Activated CD4-positive, alpha-beta T cell treated with anti-CD3 and anti-CD28 coated beads, Interleukin-2, amount 50 U/mL, for 24 hours (primary cell): ENCODE data around the gene VDR.
"Not testable (repeated sequence)": the region's sequence is repeated elsewhere in the genome, so short reads cannot be mapped to it uniquely, and the experiment has no call there.

Experiments
- DNase-seq, 2 donors: peaks; one replicate each; pipeline ENCODE4 v3.0.0-alpha.2; 2020; ENCODE audit warnings: low read depth in 1 of 2, low spot score in 1 of 2

VDR gene

DNA sequence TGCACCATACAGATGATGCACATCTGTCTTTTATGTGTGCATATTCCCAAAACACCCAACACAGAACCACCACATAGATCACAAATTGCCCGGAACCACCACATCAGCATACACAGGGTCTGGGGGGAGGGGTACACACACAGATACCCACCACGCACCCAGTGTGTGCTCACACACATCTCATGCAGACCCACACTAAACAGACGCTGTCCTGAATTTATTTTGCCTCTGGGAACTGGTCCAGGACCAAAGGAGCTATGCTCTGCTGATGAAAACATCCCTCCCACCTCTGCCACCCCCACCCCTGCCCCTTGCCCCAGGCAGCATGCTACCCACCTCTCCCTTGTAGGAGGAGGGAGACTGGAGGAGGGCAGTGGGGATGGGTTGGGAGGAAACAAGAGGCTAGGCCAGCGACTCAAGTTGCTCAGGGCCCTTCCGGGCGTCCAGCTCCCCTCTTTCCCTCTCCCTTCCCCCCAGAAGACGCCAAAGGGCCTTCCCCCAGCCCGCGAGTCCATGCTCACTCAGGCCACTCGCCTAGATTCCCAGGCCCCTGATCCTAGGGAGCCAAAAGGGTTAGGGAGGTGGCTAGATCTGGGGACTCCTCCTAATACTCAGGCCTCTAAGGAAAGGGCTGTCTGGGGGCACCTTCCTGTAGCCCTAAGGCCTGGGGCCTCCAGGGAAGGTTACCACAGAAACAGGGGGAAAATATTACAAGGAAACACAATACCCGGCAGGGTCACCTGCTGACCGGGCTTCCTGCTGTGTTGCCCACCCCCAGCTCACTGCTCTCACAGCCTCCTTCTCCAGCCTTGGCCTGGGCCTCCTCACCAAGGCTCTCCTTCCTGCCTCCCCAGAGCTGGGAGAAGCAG, 88.2 kb downstream of the VDR start:
- DNase-seq: no peak

- DNase-seq: not testable (repeated sequence)
Measured at GRCh38 chr12:47815447-47815846, 89.3 kb downstream of the VDR start.

DNA sequence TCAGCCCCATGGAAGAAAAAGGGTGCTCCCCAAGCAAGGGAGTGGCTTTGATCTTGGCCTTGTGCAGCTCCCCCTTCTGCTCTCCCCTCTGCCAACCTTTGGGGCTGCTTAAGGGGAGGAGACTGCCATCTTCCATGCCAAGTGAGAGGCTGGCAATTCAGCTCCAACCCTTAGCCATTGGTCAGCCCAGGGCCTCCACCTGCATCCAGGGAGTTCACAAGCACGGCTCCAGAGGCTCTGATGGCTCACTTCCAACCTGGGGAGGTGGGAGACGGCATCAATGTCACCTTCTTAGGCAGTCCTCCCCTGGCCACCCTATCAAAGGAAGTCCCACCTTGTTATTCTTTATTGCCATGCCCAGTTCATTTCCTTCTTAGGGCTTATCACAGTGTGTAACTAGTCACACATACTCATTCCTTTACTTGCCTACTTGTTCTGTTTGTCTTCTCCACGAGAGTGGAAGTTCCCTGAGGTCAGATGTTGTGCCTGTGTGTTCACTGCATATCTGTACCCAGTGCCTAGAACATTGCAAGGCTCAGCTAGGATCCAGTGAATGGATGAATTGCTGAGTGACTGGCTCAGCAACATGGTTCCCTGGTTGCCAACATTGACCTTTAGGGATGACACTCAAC, 90.1 kb downstream of the VDR start:
- no peak for DNase-seq

DNA sequence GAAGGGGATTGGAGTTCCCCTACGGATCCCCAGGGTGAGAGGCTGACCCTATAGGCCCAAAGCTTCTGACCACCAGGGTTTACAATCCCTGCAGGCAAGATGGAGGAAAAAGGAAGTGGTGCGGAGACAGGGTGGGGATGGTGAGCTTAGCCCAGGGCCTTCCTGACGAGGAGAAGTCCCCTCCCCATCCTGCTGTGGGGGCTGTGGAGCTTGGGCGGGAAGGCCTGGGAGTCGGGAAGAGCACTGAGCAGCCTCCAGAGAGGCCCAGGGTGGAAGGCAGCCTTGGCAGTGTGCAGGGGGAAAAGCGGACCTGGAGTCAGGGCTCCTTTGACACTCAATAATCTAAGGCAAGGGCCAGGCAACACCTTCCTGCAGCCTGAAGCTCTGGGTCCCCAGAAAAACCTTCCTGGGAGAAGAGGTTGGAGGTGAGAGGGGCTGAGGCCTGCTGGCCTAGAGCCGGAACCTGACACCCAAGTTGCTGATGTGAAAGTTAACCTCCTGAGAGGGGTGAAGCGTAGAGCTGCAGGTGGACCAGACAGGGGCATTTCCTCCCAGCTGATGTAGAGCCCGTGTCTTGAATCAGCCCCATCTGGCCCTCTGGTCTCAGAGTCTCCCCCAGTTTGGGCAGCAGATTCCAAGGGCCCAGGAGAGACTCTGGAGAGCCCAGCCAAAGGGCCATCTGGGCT, 91.1 kb downstream of the VDR start:
- DNase-seq: no peak

- peak; percentile 85 to 94 for DNase-seq
Measured at GRCh38 chr12:47812797-47813510, 91.8 kb downstream of the VDR start.

DNA sequence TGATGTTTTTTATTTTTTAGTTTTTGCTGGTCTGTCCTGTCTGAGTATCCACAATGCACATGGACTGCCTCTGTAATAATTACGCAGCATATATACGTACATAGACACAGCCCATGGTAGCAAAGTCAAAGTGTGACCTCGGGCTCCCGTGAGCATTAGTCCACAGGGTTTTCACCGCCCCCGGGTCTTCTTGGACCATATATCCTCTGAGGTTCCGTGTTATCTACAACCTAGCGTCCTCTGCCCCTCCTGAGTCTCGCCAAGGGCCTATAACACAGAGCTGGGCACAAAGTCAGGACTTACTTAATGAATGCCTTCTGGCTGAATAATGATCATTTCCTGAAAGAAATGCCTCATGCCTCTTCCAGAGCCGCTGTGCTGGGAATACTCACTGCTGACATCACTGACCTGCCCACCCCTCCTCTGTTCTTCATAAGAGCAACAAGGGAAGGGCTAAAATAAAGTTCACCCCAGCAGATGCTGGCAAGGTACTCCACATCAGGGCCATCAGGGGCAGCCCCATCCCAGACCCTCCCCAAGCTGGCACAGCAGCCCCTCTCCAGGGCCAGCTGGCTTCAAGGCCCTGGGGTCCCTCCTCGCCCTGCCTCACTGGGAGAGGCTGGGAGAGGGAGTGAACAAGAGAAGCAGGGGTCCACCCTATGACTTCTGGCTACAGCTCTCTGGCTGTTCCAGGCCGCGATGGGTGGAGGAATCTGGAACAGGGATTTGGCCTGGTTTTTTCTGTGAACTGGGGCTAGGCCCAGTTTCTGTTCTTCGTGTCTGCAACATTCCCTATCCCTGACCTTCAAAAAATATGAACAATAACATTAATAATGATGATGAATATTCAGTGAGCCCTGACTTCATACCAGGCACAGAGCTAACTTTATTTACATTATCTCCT, 93.0 kb downstream of the VDR start:
- DNase-seq: no peak

DNA sequence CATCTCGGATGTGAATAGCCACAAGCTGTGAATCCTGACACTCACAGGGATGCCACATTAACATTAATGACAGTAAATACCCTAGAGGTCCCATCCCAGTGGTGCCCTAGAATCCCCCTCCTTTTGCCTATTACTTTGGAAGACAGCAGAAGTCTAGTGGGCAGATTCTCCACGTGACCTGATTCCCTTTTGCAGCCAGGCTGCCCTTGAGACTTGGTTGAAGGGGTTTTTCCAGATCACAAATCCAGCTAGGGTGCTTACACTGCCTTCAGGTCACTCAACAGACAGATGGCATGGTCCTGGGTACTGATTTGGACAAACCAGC, 93.8 kb downstream of the VDR start:
- no peak for DNase-seq

DNA sequence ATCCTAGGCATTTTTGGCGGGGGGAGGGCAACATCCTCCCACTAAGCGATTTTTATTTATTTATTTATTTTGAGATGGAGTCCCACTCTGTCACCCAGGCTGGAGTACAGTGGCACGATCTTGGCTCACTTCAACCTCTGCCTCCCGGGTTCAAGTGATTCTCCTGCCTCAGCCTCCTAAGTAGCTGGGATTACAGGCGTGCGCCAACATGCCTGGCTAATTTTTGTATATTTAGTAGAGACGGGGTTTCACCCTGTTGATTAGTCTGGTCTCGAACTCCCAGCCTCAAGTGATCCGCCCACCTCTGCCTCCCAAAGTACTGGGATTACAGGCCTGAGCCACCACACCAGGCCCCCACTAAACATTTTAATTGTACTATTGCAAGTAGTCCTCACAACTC, 95.3 kb downstream of the VDR start:
- not testable (repeated sequence) for DNase-seq

GRCh38 chr12:47808574-47809365, 96.0 kb downstream of the VDR start:
- DNase-seq: no peak

GRCh38 chr12:47808050-47808449, 96.7 kb downstream of the VDR start:
- DNase-seq: peak in 1 of 2 donors; percentile 69

GRCh38 chr12:47807338-47807737, 97.5 kb downstream of the VDR start:
- no peak for DNase-seq

- DNase-seq: no peak
Measured at GRCh38 chr12:47805417-47805816, 99.4 kb downstream of the VDR start.

- no peak for DNase-seq
Measured at GRCh38 chr12:47804171-47804570, 100.6 kb downstream of the VDR start.

GRCh38 chr12:47803191-47803875, 101.5 kb downstream of the VDR start:
- DNase-seq: no peak

GRCh38 chr12:47802312-47802711, 102.5 kb downstream of the VDR start:
- DNase-seq: no peak

DNA sequence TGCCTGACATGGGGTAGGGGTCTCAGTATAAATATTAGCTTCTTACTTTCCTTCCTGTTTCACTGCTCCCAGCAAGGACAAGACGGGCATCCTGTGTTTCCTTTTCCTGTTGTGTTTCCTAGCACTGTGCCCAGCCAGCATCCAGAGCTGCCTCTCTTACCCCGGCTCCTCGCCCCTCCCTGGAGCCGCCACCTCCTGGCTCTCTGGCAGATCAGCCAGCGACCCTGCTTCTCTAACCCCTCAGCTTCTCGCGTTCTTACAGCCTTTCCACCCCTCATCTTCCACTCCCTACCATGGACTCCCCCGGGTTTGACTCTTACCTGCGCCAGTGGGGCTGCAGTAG, 102.9 kb downstream of the VDR start:
- no peak for DNase-seq

DNA sequence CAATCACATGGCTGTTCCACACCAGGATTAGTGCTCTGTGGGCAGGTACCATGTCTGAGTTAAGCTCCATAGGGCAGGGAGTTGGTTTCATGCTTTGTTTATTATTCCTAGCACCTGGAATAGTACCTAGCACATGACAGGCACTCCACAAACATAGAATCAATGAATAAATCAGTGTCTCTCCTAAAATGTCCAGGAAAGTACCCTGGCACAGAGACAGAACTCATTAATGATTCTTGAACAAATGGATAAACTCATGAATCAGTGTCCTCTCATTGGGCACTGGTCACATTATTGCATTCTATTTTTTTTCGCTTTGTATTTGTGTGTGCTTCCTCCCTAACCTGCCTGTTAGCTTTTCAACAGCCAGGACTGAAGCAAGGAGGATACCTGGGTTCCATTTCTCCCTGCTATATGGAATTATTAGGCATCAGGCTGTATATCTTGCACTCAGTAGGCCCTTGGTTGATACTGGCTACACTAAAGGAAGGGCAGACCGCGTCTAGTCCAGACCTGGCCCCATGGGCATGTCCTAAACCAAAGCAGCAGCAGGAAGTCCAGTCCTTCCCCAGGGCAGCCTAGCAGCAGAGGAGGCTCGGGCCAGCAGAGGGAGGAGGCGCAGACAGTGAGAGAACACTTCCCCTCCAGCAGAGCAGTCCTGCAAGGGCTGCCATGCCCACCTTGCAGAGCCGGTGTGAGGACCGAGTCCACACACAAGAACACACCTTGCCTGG, 103.5 kb downstream of the VDR start:
- no peak for DNase-seq

- DNase-seq: no peak
Measured at GRCh38 chr12:47800582-47800981, 104.2 kb downstream of the VDR start.
